Upper lobe of left lung (tissue), 4 donors: ENCODE data around the gene TFF1.

Experiments
- CTCF ChIP-seq, 6 experiments: fragments of 450-650 bp in 4 of 6; fragments of 200-600 bp in 2 of 6; sonication (generic) in 2 of 6; IDR thresholded peaks; one replicate each; pipeline ENCODE4 v1.5.1; 2016 to 2019; ENCODE audit warnings: antibody characterized with exemption in 6 of 6
- EP300 ChIP-seq, 4 donors: sonication (generic); formaldehyde crosslinking; IDR thresholded peaks; one replicate each; pipeline ENCODE4 v1.5.1; 2017; ENCODE audit warnings: antibody characterized with exemption in 4 of 4, control low read depth in 2 of 4
- POLR2A ChIP-seq, 4 donors: fragments of 450-650 bp; IDR thresholded peaks; one replicate each; pipeline ENCODE4 v1.5.1; 2016 to 2017; ENCODE audit warnings: antibody characterized with exemption in 4 of 4, mild to moderate bottlenecking in 2 of 4
- POLR2AphosphoS5 ChIP-seq, 2 donors: sonication (generic); formaldehyde crosslinking; IDR thresholded peaks; one replicate each; pipeline ENCODE4 v1.5.1; 2017; ENCODE audit warnings: antibody characterized with exemption in 2 of 2

GRCh38 chr21:42343101-42343500 is 23.2 kb downstream of the TFF1 start:
- TF ChIP-seq CTCF (IDR thresholded peaks at IDR 0.05) (no peak), POLR2A (IDR thresholded peaks at IDR 0.05) (no peak), POLR2AphosphoS5 (IDR thresholded peaks at IDR 0.05) (no peak), EP300 (IDR thresholded peaks at IDR 0.05) (no peak)
